ENCODE measurements around the gene KLC1. TPM values are rescaled to one million over a fixed set of nuclear protein-coding genes. Genes with fewer than 3 reads are reported as not detected.
A peak's percentile ranks its signal among the peaks of the same experiment; 100 is the strongest.

The KLC1 gene
- total RNA-seq, 1 experiment from 2014 or later: 121 TPM

GRCh38 chr14:103715052-103716000 lies 86.3 kb downstream of the KLC1 start, which contains the start of the genes XRCC3 and ZFYVE21 (continued):
- TF ChIP-seq POLR2AphosphoS5 (IDR thresholded peaks at IDR 0.05; ENCODE audit: low read depth, low read length) (peak; percentile 56), SIN3A (IDR thresholded peaks at IDR 0.05; ENCODE audit: low read depth) (peak; percentile 59), JUND (IDR thresholded peaks at IDR 0.05) (no peak), YY1 (IDR thresholded peaks at IDR 0.05; ENCODE audit: extremely low read depth, insufficient replicate concordance, low read depth, low read length) (no peak), CTCF (IDR thresholded peaks at IDR 0.05 in 2 of 3, conservative IDR thresholded peaks at IDR 0.05 in 1 of 3; ENCODE audit: borderline replicate concordance in 1 of 3, insufficient read depth in 1 of 3, low read depth in 2 of 3, low read length in 2 of 3) (no peak), ZNF274 (IDR thresholded peaks at IDR 0.05; ENCODE audit: low read depth, low read length) (no peak), CBX3 (IDR thresholded peaks at IDR 0.05; ENCODE audit: low read depth) (no peak), EZH2 (IDR thresholded peaks at IDR 0.05) (no peak), EZH2phosphoT487 (IDR thresholded peaks at IDR 0.05; ENCODE audit: borderline replicate concordance) (no peak), CEBPB (IDR thresholded peaks at IDR 0.05; ENCODE audit: low read depth) (no peak), RAD21 (IDR thresholded peaks at IDR 0.05; ENCODE audit: low read depth) (no peak), ELF1 (IDR thresholded peaks at IDR 0.05; ENCODE audit: borderline replicate concordance, low read depth) (no peak), POLR2A (IDR thresholded peaks at IDR 0.05; ENCODE audit: borderline replicate concordance, extremely low read depth, insufficient read depth, insufficient read length) (no peak), MAX (IDR thresholded peaks at IDR 0.05) (peak; percentile 62; the same call in 1 of the 2 replicates), SP1 (IDR thresholded peaks at IDR 0.05; ENCODE audit: low read depth) (peak; percentile 99)
- TF ChIP-seq, protein P1, sequence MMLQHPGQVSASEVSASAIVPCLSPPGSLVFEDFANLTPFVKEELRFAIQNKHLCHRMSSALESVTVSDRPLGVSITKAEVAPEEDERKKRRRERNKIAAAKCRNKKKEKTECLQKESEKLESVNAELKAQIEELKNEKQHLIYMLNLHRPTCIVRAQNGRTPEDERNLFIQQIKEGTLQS (IDR thresholded peaks at IDR 0.05): no peak

Measured in HCT116 (cell line).